Keratinocyte (primary cell): ENCODE measurements around the gene AHNAK2.

Experiments
- CTCF ChIP-seq, 3 experiments: IDR thresholded peaks in 1 of 3; conservative IDR thresholded peaks in 1 of 3; optimal IDR thresholded peaks in 1 of 3; 2 replicates in 2 of 3; 3 replicates in 1 of 3; pipeline versions ENCODE3 to v1.5.1; 2011; ENCODE audit warnings: low read length in 3 of 3, mild to moderate bottlenecking in 3 of 3, moderate library complexity in 2 of 3, control low read depth in 1 of 3, inconsistent platforms in 1 of 3; ENCODE audit not compliant: insufficient read depth in 2 of 3; ENCODE audit errors: extremely low read depth in 1 of 3
- EZH2 ChIP-seq: IDR thresholded peaks from one replicate; pipeline ENCODE4 v1.6.1; 2012; ENCODE audit warnings: inconsistent platforms, mild to moderate bottlenecking, low read length, moderate library complexity

GRCh38 chr14:105018414-105018813 lies 40.2 kb upstream of the AHNAK2 start:
- TF ChIP-seq EZH2 (no peak), CTCF (optimal IDR thresholded peaks at IDR 0.05 in 1 of 3, IDR thresholded peaks at IDR 0.05 in 1 of 3, conservative IDR thresholded peaks at IDR 0.05 in 1 of 3; ENCODE audit: extremely low read depth in 1 of 3, insufficient read depth in 2 of 3, low read length in 3 of 3) (no peak)
